ENCODE data around the gene POLN. TPM values are rescaled to one million over a fixed set of nuclear protein-coding genes. Genes with fewer than 3 reads are reported as not detected.
A peak's percentile ranks its signal among the peaks of the same experiment; 100 is the strongest.

POLN gene
- total and polyA plus RNA-seq, 3 experiments from 2014 or later = 0.55 to 1.6 (median 1.5) TPM

DNA sequence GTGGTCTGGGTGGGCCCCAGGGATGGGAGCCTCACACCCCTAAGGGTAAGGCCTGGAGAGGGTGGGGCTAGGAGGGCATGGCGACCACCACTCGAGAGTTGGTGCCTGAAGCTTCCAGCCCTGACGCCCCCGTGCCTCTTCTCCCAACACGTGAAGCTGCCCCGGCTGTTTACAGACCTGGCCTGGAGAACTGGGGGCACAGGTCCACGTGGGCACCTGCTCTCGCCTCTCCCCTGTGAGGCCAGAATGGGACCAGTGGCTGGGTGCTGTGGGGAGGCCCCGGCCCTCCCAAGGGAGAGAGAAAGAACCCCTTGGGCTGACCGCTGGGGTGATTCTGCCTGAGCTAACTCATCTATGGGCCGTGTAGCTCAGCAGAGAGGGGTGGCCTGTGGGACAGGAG is 167.3 kb downstream of the POLN start:
- ChIA-PET CTCF (no interaction called here), POLR2A (no interaction called here)
- no peaks in the 10 kb centered on the region for H3K27me3 ChIP-seq (ENCODE audit: insufficient read depth, low read length, poor library complexity, severe bottlenecking)
- no peak overlapping the region for H3K4me3 ChIP-seq (ENCODE audit: low read length)
- no peaks in the 10 kb centered on the region for H3K4me1 ChIP-seq (ENCODE audit: insufficient read depth, low read length)
- Mint-ChIP-seq H3K9me3 (no peaks in the 10 kb centered on the region), H3K27me3 (no peaks in the 10 kb centered on the region), H3K4me3 (no peak overlapping the region), H3K36me3 (no peaks in the 10 kb centered on the region), H3K27ac (no peak overlapping the region), H3K4me1 (no peaks in the 10 kb centered on the region)
- H3K27ac ChIP-seq (ENCODE audit: low read depth, low read length) = no peak overlapping the region
- DNase-seq = no peak
- no peaks in the 10 kb centered on the region for H3K9me3 ChIP-seq (ENCODE audit: low read length)
- H3K36me3 ChIP-seq (ENCODE audit: insufficient read depth, low read length) = no peaks in the 10 kb centered on the region

DNA sequence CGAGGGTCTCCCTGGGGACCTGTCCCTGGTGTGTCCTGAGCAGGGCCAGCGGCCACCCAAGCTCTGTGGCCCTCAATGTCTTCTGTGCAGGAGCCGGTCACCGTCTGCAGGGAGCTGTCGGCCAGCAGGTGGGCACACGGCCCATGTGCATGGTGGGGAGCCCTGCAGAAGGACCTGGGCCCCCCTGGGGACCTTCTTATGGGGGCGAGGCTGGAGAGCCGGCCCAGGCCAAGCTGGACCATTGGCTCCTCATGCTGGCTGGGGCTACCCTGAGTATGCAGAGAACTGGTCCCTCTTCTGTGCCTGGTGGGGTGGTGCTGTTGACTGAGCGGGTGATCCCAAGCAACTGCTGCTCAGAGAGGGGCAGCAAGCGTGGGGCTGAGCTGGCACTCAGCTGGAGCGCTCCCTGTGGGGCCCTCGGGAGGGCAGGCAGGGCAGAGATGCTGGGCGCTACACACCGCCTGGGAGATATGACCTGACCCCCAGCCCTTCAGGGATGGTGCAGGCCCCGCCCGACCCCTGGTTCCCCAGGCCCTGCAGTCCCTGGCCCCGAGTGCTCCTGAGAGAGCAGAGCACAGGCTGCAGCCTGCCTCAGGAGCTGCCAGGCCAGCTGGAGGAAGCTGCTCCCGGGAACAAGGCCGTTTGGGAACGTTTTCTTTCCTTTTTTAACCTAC is 168.0 kb downstream of the POLN start:
- Mint-ChIP-seq H3K9me3 (no peaks in the 10 kb centered on the region), H3K4me1 (no peaks in the 10 kb centered on the region), H3K36me3 (no peaks in the 10 kb centered on the region), H3K4me3 (no peak overlapping the region), H3K27me3 (no peaks in the 10 kb centered on the region), H3K27ac (no peak overlapping the region)
- CTCF ChIA-PET = no interaction called here
- no peaks in the 10 kb centered on the region for H3K9me3 ChIP-seq (ENCODE audit: low read length)
- H3K4me3 ChIP-seq (ENCODE audit: low read length) = no peak overlapping the region
- DNase-seq = peak in 1 of 5 donors; percentile 40
- H3K36me3 ChIP-seq (ENCODE audit: insufficient read depth, low read length) = no peaks in the 10 kb centered on the region
- no peaks in the 10 kb centered on the region for H3K27me3 ChIP-seq (ENCODE audit: insufficient read depth, low read length, poor library complexity, severe bottlenecking)
- POLR2A ChIA-PET = no interaction called here
- H3K4me1 ChIP-seq (ENCODE audit: insufficient read depth, low read length) = no peaks in the 10 kb centered on the region
- no peak overlapping the region for H3K27ac ChIP-seq (ENCODE audit: low read depth, low read length)

DNA sequence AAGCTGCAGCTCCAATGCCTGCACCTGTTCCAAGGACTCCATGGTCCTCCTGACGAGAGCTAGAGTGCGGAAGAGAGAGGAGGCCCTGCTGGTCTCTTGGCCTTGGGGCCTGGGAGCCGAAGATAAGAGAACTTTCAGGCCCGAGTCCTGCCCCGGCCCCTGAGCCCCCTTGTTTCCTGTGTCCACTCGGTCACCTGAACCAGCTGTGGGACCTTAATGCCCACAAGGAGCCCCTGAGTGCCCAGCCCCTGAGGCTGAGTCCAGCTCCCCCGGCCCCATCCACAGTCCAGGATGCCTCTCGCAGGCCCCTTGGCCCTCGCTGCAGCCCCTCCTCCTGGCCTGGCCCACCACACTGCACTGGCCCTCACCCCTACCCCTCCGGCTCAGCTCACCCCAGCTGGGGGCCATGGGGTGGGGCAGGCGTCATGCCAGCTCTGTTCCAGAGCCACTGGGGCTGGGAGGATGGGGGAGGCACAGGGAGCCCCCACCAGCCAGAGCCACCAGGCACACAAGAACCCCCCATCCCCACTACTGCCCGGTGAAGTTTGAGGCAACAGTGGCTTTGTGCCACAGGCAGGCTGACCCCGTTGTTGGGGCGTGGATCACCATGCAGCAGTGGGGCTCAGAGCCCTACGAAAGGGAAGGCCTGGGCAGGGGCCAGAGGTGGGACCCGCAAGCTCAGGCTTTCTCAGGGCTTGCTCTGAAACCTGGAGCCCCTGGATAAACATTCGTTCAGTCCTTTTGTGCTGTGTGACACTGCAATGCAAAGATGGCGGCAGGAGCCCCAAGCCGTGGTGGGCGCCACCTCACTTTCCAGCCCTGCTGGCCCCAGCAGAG is 168.7 kb downstream of the POLN start:
- no peaks in the 10 kb centered on the region for H3K27me3 Mint-ChIP-seq
- no peak overlapping the region for H3K4me3 Mint-ChIP-seq
- no peak overlapping the region for H3K27ac Mint-ChIP-seq
- Histone ChIP-seq H3K4me1 (ENCODE audit: insufficient read depth, low read length) (no peaks in the 10 kb centered on the region), H3K36me3 (ENCODE audit: insufficient read depth, low read length) (no peaks in the 10 kb centered on the region), H3K27ac (ENCODE audit: low read depth, low read length) (no peak overlapping the region), H3K27me3 (ENCODE audit: insufficient read depth, low read length, poor library complexity, severe bottlenecking) (no peaks in the 10 kb centered on the region), H3K4me3 (ENCODE audit: low read length) (no peak overlapping the region), H3K9me3 (ENCODE audit: low read length) (no peaks in the 10 kb centered on the region)
- no peaks in the 10 kb centered on the region for H3K9me3 Mint-ChIP-seq
- no peaks in the 10 kb centered on the region for H3K4me1 Mint-ChIP-seq
- no peaks in the 10 kb centered on the region for H3K36me3 Mint-ChIP-seq
- POLR2A ChIA-PET = no interaction called here
- CTCF ChIA-PET = no interaction called here
- peak in 1 of 5 donors; percentile 35 for DNase-seq

DNA sequence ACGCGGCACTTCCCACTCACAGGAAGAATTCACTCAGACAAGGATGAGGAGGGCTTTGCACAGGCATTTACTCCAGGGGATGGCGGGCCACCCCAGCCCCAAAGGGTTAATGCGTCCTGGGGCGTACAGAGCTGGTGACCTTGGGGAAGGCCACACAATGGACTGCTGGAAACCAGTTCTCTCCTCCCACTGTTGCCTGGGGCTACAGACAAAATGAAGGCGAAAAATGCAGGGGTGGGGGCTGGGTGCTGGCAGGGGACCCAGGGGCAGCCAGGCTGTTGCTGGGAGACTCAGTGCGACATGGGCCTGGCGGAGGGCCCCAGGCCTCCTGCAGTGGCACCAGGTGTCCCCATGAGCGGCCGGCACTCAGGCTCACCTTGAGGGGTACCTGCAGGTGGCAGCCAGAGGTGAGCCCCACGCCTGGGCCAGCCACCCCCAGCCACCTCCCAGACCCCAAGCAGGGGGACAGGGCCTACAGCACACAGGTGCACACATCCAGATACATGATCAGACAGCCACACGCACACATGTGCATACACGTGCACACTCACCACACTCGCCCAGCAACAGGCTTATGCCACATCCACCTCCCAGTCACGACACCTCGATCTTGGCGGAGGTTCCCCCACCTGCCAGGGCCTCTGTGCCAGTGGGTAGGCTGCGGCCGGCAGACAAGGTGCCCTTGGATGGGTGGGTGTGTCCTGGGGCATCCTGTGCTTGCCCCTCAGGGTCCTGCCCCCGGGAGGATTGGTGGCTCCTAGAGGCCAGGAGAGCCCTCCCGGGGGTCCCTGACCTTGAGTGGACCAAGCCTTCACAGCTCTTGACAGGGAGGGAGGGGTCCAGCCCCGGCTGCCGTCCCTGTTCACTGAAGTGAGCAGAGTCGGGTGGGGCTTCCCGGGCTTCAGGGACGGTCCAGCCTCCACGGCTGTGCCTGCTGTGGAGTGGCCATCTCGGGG is 169.7 kb downstream of the POLN start:
- Histone ChIP-seq H3K4me3 (ENCODE audit: low read length) (no peak overlapping the region), H3K27me3 (ENCODE audit: insufficient read depth, low read length, poor library complexity, severe bottlenecking) (no peaks in the 10 kb centered on the region), H3K36me3 (ENCODE audit: insufficient read depth, low read length) (no peaks in the 10 kb centered on the region), H3K27ac (ENCODE audit: low read depth, low read length) (no peak overlapping the region), H3K9me3 (ENCODE audit: low read length) (no peaks in the 10 kb centered on the region), H3K4me1 (ENCODE audit: insufficient read depth, low read length) (no peaks in the 10 kb centered on the region)
- ChIA-PET CTCF (no interaction called here), POLR2A (no interaction called here)
- H3K27me3 Mint-ChIP-seq = no peaks in the 10 kb centered on the region
- H3K4me1 Mint-ChIP-seq = no peaks in the 10 kb centered on the region
- H3K9me3 Mint-ChIP-seq = no peaks in the 10 kb centered on the region
- peak in 1 of 5 donors; percentile 35 for DNase-seq
- no peak overlapping the region for H3K27ac Mint-ChIP-seq
- H3K4me3 Mint-ChIP-seq = no peak overlapping the region
- H3K36me3 Mint-ChIP-seq = no peaks in the 10 kb centered on the region

DNA sequence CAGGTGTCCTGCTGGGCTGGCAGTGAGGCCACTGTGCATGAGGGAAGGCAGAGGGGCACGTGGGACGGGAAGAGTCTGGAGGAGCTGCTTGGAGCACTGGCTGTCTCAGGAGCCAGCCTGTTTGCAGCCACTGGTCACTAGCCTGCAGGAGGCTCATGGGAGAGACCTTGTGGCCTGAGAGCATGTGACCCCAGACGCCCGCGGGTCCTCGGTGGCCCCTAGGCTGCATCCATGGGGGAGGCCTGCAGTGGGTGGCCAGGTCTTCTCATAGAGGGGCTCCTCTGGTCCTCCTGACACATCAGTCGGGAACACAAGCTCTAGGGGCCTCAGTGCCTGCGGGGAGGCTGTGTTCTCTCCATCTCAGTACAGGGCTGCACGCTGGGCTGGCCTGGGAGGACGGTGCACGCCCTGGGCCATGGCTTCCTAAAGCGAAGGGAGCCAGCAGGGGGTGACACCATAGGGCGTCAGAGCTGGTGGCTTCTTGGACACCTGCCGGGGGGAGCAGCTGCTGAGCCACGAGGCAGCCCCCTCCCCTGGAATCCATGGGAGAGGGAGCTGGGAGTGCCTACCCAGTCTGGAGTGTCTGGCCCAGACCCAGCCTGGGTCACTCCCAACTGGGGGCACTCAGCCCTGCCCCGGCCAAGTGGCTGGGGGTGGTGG is 170.5 kb downstream of the POLN start:
- no peaks in the 10 kb centered on the region for H3K4me1 ChIP-seq (ENCODE audit: insufficient read depth, low read length)
- ChIA-PET CTCF (no interaction called here), POLR2A (no interaction called here)
- H3K36me3 ChIP-seq (ENCODE audit: insufficient read depth, low read length) = no peaks in the 10 kb centered on the region
- H3K27ac Mint-ChIP-seq = no peak overlapping the region
- no peaks in the 10 kb centered on the region for H3K36me3 Mint-ChIP-seq
- no peaks in the 10 kb centered on the region for H3K4me1 Mint-ChIP-seq
- no peaks in the 10 kb centered on the region for H3K27me3 Mint-ChIP-seq
- H3K27me3 ChIP-seq (ENCODE audit: insufficient read depth, low read length, poor library complexity, severe bottlenecking) = no peaks in the 10 kb centered on the region
- peak in 1 of 5 donors; percentile 40 for DNase-seq
- H3K9me3 ChIP-seq (ENCODE audit: low read length) = no peaks in the 10 kb centered on the region
- H3K27ac ChIP-seq (ENCODE audit: low read depth, low read length) = no peak overlapping the region
- H3K9me3 Mint-ChIP-seq = no peaks in the 10 kb centered on the region
- no peak overlapping the region for H3K4me3 ChIP-seq (ENCODE audit: low read length)
- no peak overlapping the region for H3K4me3 Mint-ChIP-seq

DNA sequence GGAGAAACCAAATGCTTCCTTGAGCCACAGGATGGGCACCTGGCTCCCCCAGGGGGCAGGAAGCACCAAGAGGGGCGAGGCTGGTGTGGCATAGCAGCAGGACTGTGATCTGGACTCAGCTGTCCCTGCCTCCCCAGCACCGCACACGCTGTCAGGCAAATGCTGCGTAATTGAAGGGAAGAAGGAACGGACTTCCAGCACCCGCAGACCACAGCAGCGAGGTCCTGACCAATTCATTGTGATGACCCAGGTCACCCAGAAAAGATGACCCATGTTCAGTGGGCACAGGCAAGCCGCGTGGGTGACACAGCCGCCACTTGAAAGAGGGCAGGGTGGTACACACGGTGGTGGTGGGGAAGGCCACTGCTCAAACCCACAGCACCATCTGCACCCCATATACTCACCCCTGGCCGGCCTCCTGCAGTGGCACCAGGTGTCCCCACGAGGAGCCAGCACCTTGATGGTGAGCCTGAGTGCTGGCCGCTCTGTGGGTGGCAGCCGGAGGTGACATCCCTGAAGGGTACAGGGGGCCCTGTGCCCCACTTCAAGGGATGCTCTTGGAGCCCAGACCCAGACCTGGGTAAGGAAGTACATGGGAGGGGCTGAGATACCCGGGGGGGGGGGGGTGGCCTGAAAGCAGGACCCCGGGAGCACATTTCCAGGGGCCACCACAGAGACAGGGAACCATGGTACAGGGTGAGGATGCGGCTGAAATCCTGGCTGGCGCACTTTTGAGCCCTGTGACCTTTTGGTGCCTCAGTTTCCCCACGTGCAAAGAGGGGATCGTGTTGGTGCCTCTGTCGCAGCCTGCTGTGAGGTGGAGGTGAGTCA is 171.3 kb downstream of the POLN start:
- no peak overlapping the region for H3K27ac Mint-ChIP-seq
- ChIA-PET CTCF (no interaction called here), POLR2A (no interaction called here)
- H3K27ac ChIP-seq (ENCODE audit: low read depth, low read length) = no peak overlapping the region
- H3K27me3 ChIP-seq (ENCODE audit: insufficient read depth, low read length, poor library complexity, severe bottlenecking) = no peaks in the 10 kb centered on the region
- no peaks in the 10 kb centered on the region for H3K9me3 Mint-ChIP-seq
- no peaks in the 10 kb centered on the region for H3K36me3 Mint-ChIP-seq
- no peaks in the 10 kb centered on the region for H3K4me1 Mint-ChIP-seq
- no peak overlapping the region for H3K4me3 ChIP-seq (ENCODE audit: low read length)
- no peak overlapping the region for H3K4me3 Mint-ChIP-seq
- H3K9me3 ChIP-seq (ENCODE audit: low read length) = no peaks in the 10 kb centered on the region
- peak in 1 of 5 donors; percentile 21 for DNase-seq
- H3K36me3 ChIP-seq (ENCODE audit: insufficient read depth, low read length) = no peaks in the 10 kb centered on the region
- H3K27me3 Mint-ChIP-seq = no peaks in the 10 kb centered on the region
- no peaks in the 10 kb centered on the region for H3K4me1 ChIP-seq (ENCODE audit: insufficient read depth, low read length)

DNA sequence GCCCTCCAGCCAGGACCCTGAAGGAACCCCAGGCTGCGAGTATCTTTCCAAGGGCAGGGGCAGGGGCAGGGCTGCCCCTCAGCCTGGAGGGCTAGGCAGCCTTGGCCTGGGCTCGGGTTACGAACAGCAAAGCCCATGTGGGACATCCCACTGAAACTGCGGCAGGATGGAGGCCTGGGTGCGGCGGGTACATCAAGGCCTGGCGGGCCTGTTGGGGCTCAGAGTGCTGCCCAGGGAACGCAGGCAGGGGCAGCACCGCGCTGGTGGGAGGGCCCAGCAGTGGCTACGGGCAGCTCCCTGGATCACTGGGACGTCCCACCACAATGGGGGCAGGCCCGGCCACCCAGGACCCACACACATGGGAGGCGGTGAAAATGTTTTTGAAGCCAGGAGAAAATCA is 171.9 kb downstream of the POLN start:
- no peak overlapping the region for H3K27ac Mint-ChIP-seq
- H3K4me3 ChIP-seq (ENCODE audit: low read length) = no peak overlapping the region
- H3K9me3 Mint-ChIP-seq = no peaks in the 10 kb centered on the region
- no peaks in the 10 kb centered on the region for H3K9me3 ChIP-seq (ENCODE audit: low read length)
- H3K4me3 Mint-ChIP-seq = no peak overlapping the region
- H3K4me1 Mint-ChIP-seq = no peaks in the 10 kb centered on the region
- ChIA-PET POLR2A (no interaction called here), CTCF (no interaction called here)
- no peaks in the 10 kb centered on the region for H3K36me3 Mint-ChIP-seq
- H3K27ac ChIP-seq (ENCODE audit: low read depth, low read length) = no peak overlapping the region
- no peaks in the 10 kb centered on the region for H3K4me1 ChIP-seq (ENCODE audit: insufficient read depth, low read length)
- DNase-seq = peak in 1 of 5 donors; percentile 32
- no peaks in the 10 kb centered on the region for H3K27me3 ChIP-seq (ENCODE audit: insufficient read depth, low read length, poor library complexity, severe bottlenecking)
- no peaks in the 10 kb centered on the region for H3K27me3 Mint-ChIP-seq
- H3K36me3 ChIP-seq (ENCODE audit: insufficient read depth, low read length) = no peaks in the 10 kb centered on the region

Measured in CD8-positive, alpha-beta memory T cell (primary cell).